HEK293 (cell line): ENCODE results near the gene MRPL39.

Experiments used
- CTCF ChIA-PET: fragments of 350-600 bp; formaldehyde crosslinking; extraction: SDS; loops from one replicate; lab custom pipeline; 2021; ENCODE audit warnings: antibody characterized with exemption; lab: Yijun Ruan, JAX
- POLR2A ChIA-PET: fragments of 300-600 bp; formaldehyde crosslinking; extraction: SDS; loops from one replicate; lab custom pipeline; 2020; ENCODE audit warnings: antibody characterized with exemption, inconsistent platforms; lab: Yijun Ruan, JAX
- H3K27ac ChIP-seq: fragments of 200-500 bp; sonication (Bioruptor generic); 2 replicates; pipeline ENCODE4 v1.5.1; 2014; ENCODE audit warnings: low read depth, low read length, control low read depth, inconsistent platforms; ENCODE audit errors: extremely low read depth
- H3K36me3 ChIP-seq, 2 experiments: fragments of 200-500 bp in 1 of 2; sonication (Bioruptor generic) in 1 of 2; 1 replicate in 1 of 2; 2 replicates in 1 of 2; pipeline ENCODE4 v1.5.1; 2014 to 2017; ENCODE audit warnings: inconsistent platforms in 2 of 2, low read length in 2 of 2; ENCODE audit not compliant: control insufficient read depth in 2 of 2, insufficient read depth in 1 of 2
- H3K4me1 ChIP-seq: fragments of 200-500 bp; sonication (Bioruptor generic); 2 replicates; pipeline ENCODE4 v1.5.1; 2014; ENCODE audit warnings: mild to moderate bottlenecking, low read length, inconsistent platforms; ENCODE audit not compliant: control insufficient read depth, insufficient read depth
- H3K4me3 ChIP-seq: 2 replicates; pipeline ENCODE4 v1.5.1; 2011; ENCODE audit warnings: low read depth, mild to moderate bottlenecking, control low read depth, low read length, moderate library complexity
- H3K9me3 ChIP-seq: fragments of 200-500 bp; sonication (Bioruptor generic); 2 replicates; pipeline ENCODE4 v1.5.1; 2014; ENCODE audit warnings: low read depth, low read length, inconsistent platforms; ENCODE audit not compliant: control insufficient read depth, insufficient read depth
- IKZF3 ChIP-seq: fragments of 450-650 bp; IDR thresholded peaks from 2 replicates; pipeline ENCODE4 v1.5.0; 2018; ENCODE audit warnings: missing biosample characterization, mild to moderate bottlenecking, missing genetic modification characterization, moderate library complexity
- KLF10 ChIP-seq: fragments of 450-650 bp; IDR thresholded peaks from 2 replicates; pipeline ENCODE4 v1.5.1; 2018; ENCODE audit warnings: missing biosample characterization, mild to moderate bottlenecking, missing genetic modification characterization
- OVOL3 ChIP-seq: fragments of 450-650 bp; formaldehyde crosslinking; IDR thresholded peaks from 2 replicates; pipeline ENCODE4 v1.5.1; 2016; ENCODE audit warnings: missing biosample characterization, missing genetic modification characterization
- SCRT2 ChIP-seq: fragments of 450-650 bp; formaldehyde crosslinking; IDR thresholded peaks from 2 replicates; pipeline ENCODE4 v1.5.1; 2016; ENCODE audit warnings: missing biosample characterization, missing genetic modification characterization
- TCF7L2 ChIP-seq: IDR thresholded peaks from 2 replicates; pipeline ENCODE4 v1.6.1; 2011; ENCODE audit warnings: low read depth, mild to moderate bottlenecking, inconsistent platforms, low read length, moderate library complexity, borderline replicate concordance
- ZBTB20 ChIP-seq: fragments of 450-650 bp; formaldehyde crosslinking; IDR thresholded peaks from 2 replicates; pipeline ENCODE4 v1.5.1; 2016; ENCODE audit warnings: missing biosample characterization, missing genetic modification characterization
- ZBTB21 ChIP-seq: fragments of 450-650 bp; formaldehyde crosslinking; IDR thresholded peaks from 2 replicates; pipeline ENCODE4 v1.5.1; 2017; ENCODE audit warnings: missing biosample characterization, missing genetic modification characterization
- ZBTB8A ChIP-seq: fragments of 450-650 bp; formaldehyde crosslinking; IDR thresholded peaks from 2 replicates; pipeline ENCODE4 v1.5.1; 2016; ENCODE audit warnings: missing biosample characterization, missing genetic modification characterization
- ZNF155 ChIP-seq: fragments of 450-650 bp; formaldehyde crosslinking; IDR thresholded peaks from 2 replicates; pipeline ENCODE4 v1.5.1; 2016; ENCODE audit warnings: missing biosample characterization, missing genetic modification characterization
- ZNF274 ChIP-seq, 2 experiments: fragments of 200-500 bp in 1 of 2; fragments of 450-650 bp in 1 of 2; sonication (Bioruptor generic) in 1 of 2; formaldehyde crosslinking in 1 of 2; IDR thresholded peaks; 2 replicates each; pipeline versions ENCODE4 v1.5.1 to v1.6.1; 2014 to 2016; ENCODE audit warnings: borderline replicate concordance in 1 of 2, inconsistent platforms in 1 of 2, low read length in 1 of 2, missing biosample characterization in 1 of 2, missing genetic modification characterization in 1 of 2
- ZNF311 ChIP-seq: fragments of 450-650 bp; formaldehyde crosslinking; IDR thresholded peaks from 2 replicates; pipeline ENCODE4 v1.5.1; 2017; ENCODE audit warnings: missing biosample characterization, missing genetic modification characterization, borderline replicate concordance
- ZNF350 ChIP-seq: fragments of 450-650 bp; formaldehyde crosslinking; IDR thresholded peaks from 2 replicates; pipeline ENCODE4 v1.5.0; 2017; ENCODE audit warnings: missing biosample characterization, mild to moderate bottlenecking, missing genetic modification characterization
- ZNF398 ChIP-seq: fragments of 450-650 bp; formaldehyde crosslinking; IDR thresholded peaks from 2 replicates; pipeline ENCODE4 v1.5.1; 2017; ENCODE audit warnings: missing biosample characterization, missing genetic modification characterization
- ZNF785 ChIP-seq: fragments of 450-650 bp; formaldehyde crosslinking; IDR thresholded peaks from 2 replicates; pipeline ENCODE4 v1.5.1; 2016; ENCODE audit warnings: missing biosample characterization, missing genetic modification characterization
- ZNF830 ChIP-seq: fragments of 450-650 bp; IDR thresholded peaks from 2 replicates; pipeline ENCODE4 v1.5.0; 2018; ENCODE audit warnings: missing biosample characterization, missing genetic modification characterization, low read depth, mild to moderate bottlenecking, moderate library complexity
- TF ChIP-seq, protein P1 (sequence below): fragments of 450-650 bp; formaldehyde crosslinking; conservative IDR thresholded peaks from 2 replicates; pipeline ENCODE4 v1.5.1; 2016; ENCODE audit warnings: low read depth, missing biosample characterization, missing genetic modification characterization
- TF ChIP-seq, protein P2 (sequence below): IDR thresholded peaks from 2 replicates; pipeline ENCODE4 v1.6.1; 2011; ENCODE audit warnings: mild to moderate bottlenecking, low read depth, low read length, borderline replicate concordance

The MRPL39 gene

DNA sequence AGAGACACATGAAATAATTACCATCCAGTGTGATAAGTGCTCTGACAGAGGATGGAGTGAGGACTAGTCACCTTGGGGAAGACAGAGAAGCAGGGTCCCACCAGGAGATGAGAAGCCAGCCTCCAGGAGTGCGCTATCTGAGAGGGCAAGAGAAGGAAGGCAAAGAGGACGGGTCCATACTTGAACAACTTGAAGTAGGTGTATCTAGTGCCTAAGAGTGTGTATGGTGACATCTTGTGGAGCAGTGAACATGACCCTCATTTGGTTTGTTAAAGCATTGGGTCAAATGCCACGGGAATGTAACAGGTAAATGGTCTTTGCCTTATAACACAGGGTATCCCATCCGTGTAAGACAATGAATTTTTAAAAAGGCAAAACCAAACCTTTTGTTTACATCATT lies 39.8 kb downstream of the MRPL39 start (continued):
- TF ChIP-seq, protein P1, sequence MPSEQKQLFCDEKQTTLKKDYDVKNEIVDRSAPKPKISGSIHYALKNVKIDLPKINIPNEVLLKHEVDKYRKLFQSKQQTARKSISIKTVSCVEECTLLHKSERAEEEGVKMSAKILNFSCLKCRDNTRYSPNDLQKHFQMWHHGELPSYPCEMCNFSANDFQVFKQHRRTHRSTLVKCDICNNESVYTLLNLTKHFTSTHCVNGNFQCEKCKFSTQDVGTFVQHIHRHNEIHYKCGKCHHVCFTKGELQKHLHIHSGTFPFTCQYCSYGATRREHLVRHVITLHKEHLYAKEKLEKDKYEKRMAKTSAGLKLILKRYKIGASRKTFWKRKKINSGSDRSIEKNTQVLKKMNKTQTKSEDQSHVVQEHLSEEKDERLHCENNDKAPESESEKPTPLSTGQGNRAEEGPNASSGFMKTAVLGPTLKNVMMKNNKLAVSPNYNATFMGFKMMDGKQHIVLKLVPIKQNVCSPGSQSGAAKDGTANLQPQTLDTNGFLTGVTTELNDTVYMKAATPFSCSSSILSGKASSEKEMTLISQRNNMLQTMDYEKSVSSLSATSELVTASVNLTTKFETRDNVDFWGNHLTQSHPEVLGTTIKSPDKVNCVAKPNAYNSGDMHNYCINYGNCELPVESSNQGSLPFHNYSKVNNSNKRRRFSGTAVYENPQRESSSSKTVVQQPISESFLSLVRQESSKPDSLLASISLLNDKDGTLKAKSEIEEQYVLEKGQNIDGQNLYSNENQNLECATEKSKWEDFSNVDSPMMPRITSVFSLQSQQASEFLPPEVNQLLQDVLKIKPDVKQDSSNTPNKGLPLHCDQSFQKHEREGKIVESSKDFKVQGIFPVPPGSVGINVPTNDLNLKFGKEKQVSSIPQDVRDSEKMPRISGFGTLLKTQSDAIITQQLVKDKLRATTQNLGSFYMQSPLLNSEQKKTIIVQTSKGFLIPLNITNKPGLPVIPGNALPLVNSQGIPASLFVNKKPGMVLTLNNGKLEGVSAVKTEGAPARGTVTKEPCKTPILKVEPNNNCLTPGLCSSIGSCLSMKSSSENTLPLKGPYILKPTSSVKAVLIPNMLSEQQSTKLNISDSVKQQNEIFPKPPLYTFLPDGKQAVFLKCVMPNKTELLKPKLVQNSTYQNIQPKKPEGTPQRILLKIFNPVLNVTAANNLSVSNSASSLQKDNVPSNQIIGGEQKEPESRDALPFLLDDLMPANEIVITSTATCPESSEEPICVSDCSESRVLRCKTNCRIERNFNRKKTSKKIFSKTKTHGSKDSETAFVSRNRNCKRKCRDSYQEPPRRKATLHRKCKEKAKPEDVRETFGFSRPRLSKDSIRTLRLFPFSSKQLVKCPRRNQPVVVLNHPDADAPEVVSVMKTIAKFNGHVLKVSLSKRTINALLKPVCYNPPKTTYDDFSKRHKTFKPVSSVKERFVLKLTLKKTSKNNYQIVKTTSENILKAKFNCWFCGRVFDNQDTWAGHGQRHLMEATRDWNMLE (tag by site-specific recombination) = no peak
- TF ChIP-seq ZBTB20 (no peak), ZBTB8A (tag by site-specific recombination) (no peak), KLF10 (tag by site-specific recombination) (no peak), ZBTB21 (no peak), TCF7L2 (no peak), ZNF155 (tag by site-specific recombination) (no peak)
- TF ChIP-seq, all 188 proteins: peak for 0

DNA sequence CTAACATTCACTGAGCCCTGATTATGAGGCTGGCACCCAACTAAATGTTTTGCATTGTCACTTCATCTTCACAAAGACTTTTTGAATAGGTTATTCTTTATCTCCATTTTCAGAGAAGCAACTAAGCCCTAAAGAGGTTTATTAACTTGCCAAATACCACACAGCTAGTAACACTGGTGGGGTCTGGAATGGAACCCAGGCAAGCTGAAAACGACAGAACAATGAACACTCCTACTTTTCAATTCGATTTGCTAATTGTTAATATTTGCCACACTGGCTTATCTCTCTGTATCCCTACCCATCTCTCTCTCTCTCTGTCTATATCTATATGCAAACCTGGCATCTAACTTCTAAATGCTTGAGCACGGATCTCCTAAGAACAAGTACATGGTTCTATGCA lies 40.6 kb downstream of the MRPL39 start:
- Histone ChIP-seq H3K4me1 (no peaks in the 10 kb centered on the region), H3K9me3 (no peaks in the 10 kb centered on the region), H3K36me3 (peaks cover 0 to 49% of the 10 kb centered on the region in 2 experiments; a peak in 1 of 3 replicates), H3K27ac (no peak overlapping the region), H3K4me3 (no peak overlapping the region)
- ChIA-PET POLR2A (no interaction called here), CTCF (interaction anchor here (0.6 kb wide), 1 partner anchor 234 kb away, joined by 3 read pairs; no protein-coding TSS in a partner anchor)
- no peak for TF ChIP-seq OVOL3
- TF ChIP-seq IKZF3 (tag by site-specific recombination) = no peak
- no peak for TF ChIP-seq ZNF311
- TF ChIP-seq SCRT2 (tag by site-specific recombination) = no peak
- TF ChIP-seq, protein P2, sequence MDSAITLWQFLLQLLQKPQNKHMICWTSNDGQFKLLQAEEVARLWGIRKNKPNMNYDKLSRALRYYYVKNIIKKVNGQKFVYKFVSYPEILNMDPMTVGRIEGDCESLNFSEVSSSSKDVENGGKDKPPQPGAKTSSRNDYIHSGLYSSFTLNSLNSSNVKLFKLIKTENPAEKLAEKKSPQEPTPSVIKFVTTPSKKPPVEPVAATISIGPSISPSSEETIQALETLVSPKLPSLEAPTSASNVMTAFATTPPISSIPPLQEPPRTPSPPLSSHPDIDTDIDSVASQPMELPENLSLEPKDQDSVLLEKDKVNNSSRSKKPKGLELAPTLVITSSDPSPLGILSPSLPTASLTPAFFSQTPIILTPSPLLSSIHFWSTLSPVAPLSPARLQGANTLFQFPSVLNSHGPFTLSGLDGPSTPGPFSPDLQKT = no peak
- TF ChIP-seq ZNF830 = no peak
- TF ChIP-seq ZNF350 (tag by site-specific recombination) = no peak
- no peak for TF ChIP-seq ZNF274 (IDR thresholded peaks at IDR 0.05; ENCODE audit: low read length)
- no peak for TF ChIP-seq ZNF274 (tag by site-specific recombination; IDR thresholded peaks at IDR 0.05; ENCODE audit: borderline replicate concordance)
- TF ChIP-seq ZNF785 (tag by site-specific recombination) = no peak
- no peak for TF ChIP-seq ZNF398
